ENCODE measurements around the gene AHSG. TPM values are rescaled to one million over a fixed set of nuclear protein-coding genes. Genes with fewer than 3 reads are reported as not detected.

Gene AHSG
- total RNA-seq, 1 donor from 2014 or later: not detected

- Mint-ChIP-seq H3K4me1 (ENCODE audit: low read depth, unreplicated experiment) (no peaks in the 10 kb centered on the region), H3K27ac (ENCODE audit: unreplicated experiment) (no peak overlapping the region), H3K27me3 (ENCODE audit: low read depth, unreplicated experiment) (peaks cover 4% of the 10 kb centered on the region), H3K4me3 (ENCODE audit: unreplicated experiment) (no peak overlapping the region), H3K9me3 (ENCODE audit: unreplicated experiment) (peaks cover 2% of the 10 kb centered on the region), H3K36me3 (ENCODE audit: low read depth, unreplicated experiment) (no peaks in the 10 kb centered on the region)
- H3K27ac ChIP-seq (ENCODE audit: low read depth, low read length): no peak overlapping the region
- H3K27me3 ChIP-seq (ENCODE audit: insufficient read depth, low read length): peaks cover 5% of the 10 kb centered on the region
- no peak overlapping the region for H3K9ac ChIP-seq (ENCODE audit: low read length)
- no peaks in the 10 kb centered on the region for H3K4me1 ChIP-seq (ENCODE audit: insufficient read depth, low read length)
- H3K4me3 ChIP-seq (ENCODE audit: insufficient read depth, low read depth, low read length): no peak overlapping the region
- H3K9me3 ChIP-seq (ENCODE audit: insufficient read depth, low read depth, low read length): no peaks in the 10 kb centered on the region
- no peak overlapping the region for H2AFZ ChIP-seq (ENCODE audit: low read depth, low read length)
- no peaks in the 10 kb centered on the region for H3K36me3 ChIP-seq (ENCODE audit: insufficient read depth, low read length)
- no peaks in the 10 kb centered on the region for H3K79me2 ChIP-seq (ENCODE audit: insufficient read depth, low read length)
- DNase-seq (ENCODE audit: low read depth) (no peak), FAIRE-seq (no peak)
- H4K20me1 ChIP-seq (ENCODE audit: insufficient read depth, low read length): no peaks in the 10 kb centered on the region
- TF ChIP-seq EZH2 (IDR thresholded peaks at IDR 0.05; ENCODE audit: insufficient read depth, low read length): no peak
- no peak for TF ChIP-seq CTCF (IDR thresholded peaks at IDR 0.05; ENCODE audit: insufficient read depth, low read depth, low read length)
- H3K4me2 ChIP-seq (ENCODE audit: low read length): no peak overlapping the region
These were observed 36.0 kb downstream of the AHSG start for GRCh38 chr3:186648851-186649250.

- peaks cover 4% of the 10 kb centered on the region for H3K27me3 Mint-ChIP-seq (ENCODE audit: low read depth, unreplicated experiment)
- Histone ChIP-seq H3K9me3 (ENCODE audit: insufficient read depth, low read depth, low read length) (no peaks in the 10 kb centered on the region), H3K27ac (ENCODE audit: low read depth, low read length) (no peak overlapping the region), H4K20me1 (ENCODE audit: insufficient read depth, low read length) (no peaks in the 10 kb centered on the region), H3K36me3 (ENCODE audit: insufficient read depth, low read length) (no peaks in the 10 kb centered on the region), H3K79me2 (ENCODE audit: insufficient read depth, low read length) (no peaks in the 10 kb centered on the region), H3K9ac (ENCODE audit: low read length) (no peak overlapping the region), H3K4me3 (ENCODE audit: insufficient read depth, low read depth, low read length) (no peak overlapping the region), H3K27me3 (ENCODE audit: insufficient read depth, low read length) (peaks cover 8% of the 10 kb centered on the region), H3K4me1 (ENCODE audit: insufficient read depth, low read length) (no peaks in the 10 kb centered on the region), H3K4me2 (ENCODE audit: low read length) (no peak overlapping the region), H2AFZ (ENCODE audit: low read depth, low read length) (no peak overlapping the region)
- H3K27ac Mint-ChIP-seq (ENCODE audit: unreplicated experiment): no peak overlapping the region
- peaks cover 2% of the 10 kb centered on the region for H3K9me3 Mint-ChIP-seq (ENCODE audit: unreplicated experiment)
- H3K4me3 Mint-ChIP-seq (ENCODE audit: unreplicated experiment): no peak overlapping the region
- H3K36me3 Mint-ChIP-seq (ENCODE audit: low read depth, unreplicated experiment): no peaks in the 10 kb centered on the region
- DNase-seq (ENCODE audit: low read depth) (no peak), FAIRE-seq (no peak)
- H3K4me1 Mint-ChIP-seq (ENCODE audit: low read depth, unreplicated experiment): no peaks in the 10 kb centered on the region
- TF ChIP-seq EZH2 (IDR thresholded peaks at IDR 0.05; ENCODE audit: insufficient read depth, low read length) (no peak), CTCF (IDR thresholded peaks at IDR 0.05; ENCODE audit: insufficient read depth, low read depth, low read length) (no peak)
These were observed 38.9 kb downstream of the AHSG start for GRCh38 chr3:186651678-186652215.

- no peak overlapping the region for H3K4me3 Mint-ChIP-seq (ENCODE audit: unreplicated experiment)
- TF ChIP-seq CTCF (IDR thresholded peaks at IDR 0.05; ENCODE audit: insufficient read depth, low read depth, low read length): no peak
- no peak for TF ChIP-seq EZH2 (IDR thresholded peaks at IDR 0.05; ENCODE audit: insufficient read depth, low read length)
- H3K9me3 ChIP-seq (ENCODE audit: insufficient read depth, low read depth, low read length): no peaks in the 10 kb centered on the region
- H3K79me2 ChIP-seq (ENCODE audit: insufficient read depth, low read length): no peaks in the 10 kb centered on the region
- DNase-seq (ENCODE audit: low read depth) (no peak), FAIRE-seq (no peak)
- H3K36me3 ChIP-seq (ENCODE audit: insufficient read depth, low read length): no peaks in the 10 kb centered on the region
- H3K4me2 ChIP-seq (ENCODE audit: low read length): no peak overlapping the region
- H2AFZ ChIP-seq (ENCODE audit: low read depth, low read length): no peak overlapping the region
- H3K27me3 ChIP-seq (ENCODE audit: insufficient read depth, low read length): peaks cover 8% of the 10 kb centered on the region
- no peaks in the 10 kb centered on the region for H3K36me3 Mint-ChIP-seq (ENCODE audit: low read depth, unreplicated experiment)
- H3K27me3 Mint-ChIP-seq (ENCODE audit: low read depth, unreplicated experiment): peaks cover 9% of the 10 kb centered on the region
- H3K4me1 Mint-ChIP-seq (ENCODE audit: low read depth, unreplicated experiment): no peaks in the 10 kb centered on the region
- H3K27ac Mint-ChIP-seq (ENCODE audit: unreplicated experiment): no peak overlapping the region
- H3K4me3 ChIP-seq (ENCODE audit: insufficient read depth, low read depth, low read length): no peak overlapping the region
- no peaks in the 10 kb centered on the region for H3K4me1 ChIP-seq (ENCODE audit: insufficient read depth, low read length)
- no peaks in the 10 kb centered on the region for H4K20me1 ChIP-seq (ENCODE audit: insufficient read depth, low read length)
- no peak overlapping the region for H3K9ac ChIP-seq (ENCODE audit: low read length)
- no peak overlapping the region for H3K27ac ChIP-seq (ENCODE audit: low read depth, low read length)
- H3K9me3 Mint-ChIP-seq (ENCODE audit: unreplicated experiment): peaks cover 2% of the 10 kb centered on the region
These were observed 40.3 kb downstream of the AHSG start for GRCh38 chr3:186653080-186653707.

Data from astrocyte (in vitro differentiated cells and primary cell).